HG03066 (cell line): ENCODE measurements around the gene ATF7.

Experiments used
- ATAC-seq: cut with Tn5 transposase; IDR thresholded peaks from one replicate; pipeline ENCODE4 v1.9.1; 2021; ENCODE audit warnings: low read depth; ENCODE audit not compliant: unreplicated experiment

ATF7 gene

DNA sequence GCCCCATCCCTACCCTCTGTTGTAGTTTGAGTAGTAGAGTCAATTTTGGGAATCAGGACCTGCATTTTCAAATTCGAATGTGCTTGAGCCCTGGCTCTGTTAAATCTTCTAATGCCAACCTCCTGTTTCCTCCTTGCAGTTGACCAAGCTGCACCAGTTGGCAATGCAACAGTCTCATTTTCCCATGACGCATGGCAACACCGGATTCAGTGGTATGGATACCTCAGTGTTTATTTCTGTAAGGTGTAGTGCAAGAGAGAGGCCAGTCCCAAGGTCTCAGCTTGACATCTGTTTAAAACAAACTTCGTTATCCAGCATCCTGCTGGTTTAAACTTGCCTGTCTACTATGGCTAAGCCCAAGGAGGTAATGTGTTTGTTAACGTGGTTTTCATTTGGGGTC, 159.1 kb downstream of the ATF7 start:
- no peak for ATAC-seq

DNA sequence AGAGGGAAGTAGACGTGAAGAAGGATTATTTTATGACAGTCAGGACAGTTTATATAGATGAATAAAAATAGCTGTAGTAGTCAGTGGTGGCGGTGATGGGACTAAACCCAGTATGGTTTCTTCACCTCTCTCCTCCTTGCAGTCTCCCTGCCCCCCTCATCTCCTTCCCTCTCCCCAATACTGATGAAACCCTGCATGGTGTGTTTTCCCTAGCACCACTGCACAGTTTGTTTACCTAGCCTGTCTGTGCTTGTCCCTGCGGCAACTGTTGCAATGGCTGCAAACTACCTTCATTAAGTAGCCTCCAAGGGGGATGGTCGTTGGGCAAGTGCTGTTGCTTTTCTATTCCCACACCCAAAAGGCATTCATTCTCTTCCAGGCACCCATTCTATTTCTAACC, 159.5 kb downstream of the ATF7 start:
- ATAC-seq, result no peak

DNA sequence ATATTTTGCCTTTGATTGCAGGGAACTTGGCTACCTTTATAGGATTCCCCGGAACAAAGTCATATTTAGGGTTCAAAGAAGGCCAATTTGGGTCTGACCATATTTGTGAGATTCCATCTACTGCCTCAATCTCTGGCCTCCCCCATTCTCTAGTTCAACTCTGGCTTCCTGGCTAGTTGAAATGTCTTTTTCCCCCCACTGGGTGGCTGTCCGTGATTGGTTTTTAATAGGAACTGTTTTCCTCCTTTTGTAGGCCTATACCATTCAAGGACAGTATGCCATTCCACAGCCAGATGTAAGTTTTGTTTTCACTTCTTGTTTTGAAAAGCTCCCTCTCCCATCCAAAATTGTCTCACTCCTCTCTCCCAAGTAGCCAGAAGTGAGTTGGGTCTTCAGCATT, 160.5 kb downstream of the ATF7 start:
- ATAC-seq, result no peak

DNA sequence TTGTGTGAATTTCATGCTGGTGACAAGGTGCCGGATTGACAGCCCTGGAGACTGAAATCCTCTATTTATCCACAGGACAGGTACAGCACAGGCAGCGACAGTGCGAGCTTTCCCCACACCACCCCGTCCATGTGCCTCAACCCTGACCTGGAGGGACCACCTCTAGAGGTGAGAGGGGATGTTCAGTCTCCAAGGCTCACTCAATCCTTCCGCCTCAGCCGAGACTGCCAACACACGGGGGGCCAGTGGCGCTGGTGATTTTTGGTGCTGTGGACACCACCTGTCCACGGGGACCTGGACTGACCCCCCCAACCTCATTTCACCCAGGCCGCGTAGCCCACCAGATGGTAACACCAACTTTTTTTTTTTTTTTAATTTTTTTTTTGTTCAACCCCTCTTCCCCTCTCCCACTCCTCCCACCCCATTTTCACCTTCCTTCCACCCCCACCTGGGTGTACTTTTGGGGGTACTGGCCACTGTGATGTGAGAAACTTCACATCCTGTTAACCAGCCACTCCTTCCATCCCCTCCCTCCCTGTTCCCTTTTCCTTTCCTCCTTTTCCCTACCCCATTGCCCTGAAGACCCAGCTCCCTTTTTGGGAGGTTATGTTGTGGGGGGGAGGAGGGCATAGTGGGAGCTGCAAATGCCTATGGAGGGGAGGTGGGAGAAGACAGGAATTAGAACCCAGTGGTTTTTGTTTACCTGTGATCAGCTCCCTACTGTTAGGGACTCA, 161.3 kb downstream of the ATF7 start:
- no peak for ATAC-seq

DNA sequence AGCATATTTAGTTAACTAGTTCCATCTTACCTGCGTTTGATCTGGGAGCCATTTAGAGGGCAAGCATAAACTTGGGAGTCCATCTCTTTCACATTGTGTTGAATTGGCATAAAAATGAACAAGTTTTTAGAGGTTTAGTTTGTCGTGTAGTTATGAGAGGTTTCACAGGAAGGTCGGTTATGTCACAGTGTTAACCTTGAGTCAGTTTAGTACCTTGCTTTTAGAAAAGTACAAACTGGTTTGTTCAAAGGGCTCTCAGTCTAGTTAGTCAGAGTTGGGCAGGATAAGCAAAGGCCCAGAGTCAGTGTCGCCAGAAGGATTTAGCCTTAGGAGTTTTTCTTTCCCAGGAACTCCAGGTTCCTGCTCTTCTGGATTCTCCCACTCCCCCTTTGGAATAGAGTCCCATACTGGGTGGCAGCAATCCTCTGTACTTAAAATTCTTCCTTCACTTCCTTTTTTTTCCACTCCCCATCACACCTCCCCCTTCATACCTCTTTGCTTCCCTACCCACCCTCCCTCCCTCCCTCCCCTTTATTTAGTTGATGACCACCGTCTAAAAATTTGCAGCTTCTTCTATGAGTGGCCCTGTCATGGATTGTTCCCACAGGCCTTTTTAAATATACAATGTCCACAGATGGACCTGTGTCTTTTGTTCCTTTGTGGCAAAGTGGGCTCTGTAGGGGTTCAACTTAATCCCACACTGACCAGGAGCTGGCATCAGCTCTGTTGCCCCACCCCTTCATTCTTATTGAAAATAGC, 162.2 kb downstream of the ATF7 start:
- ATAC-seq, result no peak

GRCh38 chr12:53462935-53463334, 163.2 kb downstream of the ATF7 start:
- no peak for ATAC-seq

- ATAC-seq, result no peak
These were observed 164.6 kb downstream of the ATF7 start for GRCh38 chr12:53461591-53461990.

DNA sequence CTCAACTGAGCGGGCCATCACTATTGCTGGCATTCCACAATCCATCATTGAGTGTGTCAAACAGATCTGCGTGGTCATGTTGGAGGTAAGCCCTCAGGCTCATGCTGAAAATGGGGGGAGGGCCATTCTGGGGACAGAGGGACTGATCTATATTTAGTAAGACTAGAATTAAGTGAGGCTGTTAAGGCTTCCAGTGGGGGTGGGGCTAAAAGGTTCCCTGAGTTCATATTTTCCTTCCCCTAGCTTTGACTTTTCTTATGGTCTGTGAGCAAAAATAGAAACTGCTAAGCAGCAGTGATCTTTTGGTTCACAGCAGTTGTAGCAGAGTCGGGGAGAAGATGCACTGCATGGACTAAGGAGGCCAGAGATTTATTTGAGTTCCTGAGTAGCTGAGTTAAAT, 165.1 kb downstream of the ATF7 start:
- ATAC-seq, result no peak

GRCh38 chr12:53459097-53459496, 167.1 kb downstream of the ATF7 start:
- no peak for ATAC-seq
